Keratinocyte (primary cell): ENCODE results near the gene AQP2. TPM values are rescaled to one million over a fixed set of nuclear protein-coding genes. Genes with fewer than 3 reads are reported as not detected.

Experiments
- DNase-seq: peaks from one replicate; pipeline ENCODE4 v3.0.0-alpha.2; 2011; ENCODE audit warnings: low read depth, missing footprints, low spot score
- FAIRE-seq: peaks from 2 replicates; lab custom pipeline; 2011; peaks lifted over from hg19 to GRCh38; lab: Jason Lieb, UNC
- H2AFZ ChIP-seq: 2 replicates; pipeline ENCODE4 v1.6.0; 2012; ENCODE audit warnings: low read length, control low read depth, inconsistent platforms; ENCODE audit not compliant: control insufficient read depth
- H3K27ac ChIP-seq: 2 replicates; pipeline ENCODE4 v1.5.1; 2011; ENCODE audit warnings: low read length; ENCODE audit not compliant: control insufficient read depth, insufficient read depth
- H3K27me3 ChIP-seq: 3 replicates; pipeline ENCODE4 v1.6.0; 2011; ENCODE audit warnings: low read length; ENCODE audit not compliant: control insufficient read depth, insufficient read depth; ENCODE audit errors: extremely low read depth
- H3K36me3 ChIP-seq, 2 experiments: 2 replicates in 1 of 2; 3 replicates in 1 of 2; pipeline ENCODE4 v1.5.1; 2011; ENCODE audit warnings: low read length in 2 of 2, mild to moderate bottlenecking in 1 of 2; ENCODE audit not compliant: control insufficient read depth in 2 of 2, insufficient read depth in 2 of 2; ENCODE audit errors: extremely low read depth in 1 of 2
- H3K4me1 ChIP-seq: 3 replicates; pipeline ENCODE4 v1.5.1; 2011; ENCODE audit warnings: low read length; ENCODE audit not compliant: control insufficient read depth, insufficient read depth; ENCODE audit errors: extremely low read depth
- H3K4me2 ChIP-seq: 3 replicates; pipeline ENCODE4 v1.6.0; 2011; ENCODE audit warnings: low read depth, low read length; ENCODE audit not compliant: control insufficient read depth, insufficient read depth; ENCODE audit errors: extremely low read depth
- H3K4me3 ChIP-seq, 3 experiments: fragments of 200-600 bp in 1 of 3; sonication (generic) in 1 of 3; 2 replicates in 2 of 3; 3 replicates in 1 of 3; pipeline ENCODE4 v1.5.1; 2011 to 2016; ENCODE audit warnings: low read length in 3 of 3, mild to moderate bottlenecking in 3 of 3, control low read depth in 2 of 3, inconsistent platforms in 1 of 3, low read depth in 1 of 3, mixed read lengths in 1 of 3, mixed run types in 1 of 3, moderate library complexity in 1 of 3; ENCODE audit not compliant: control insufficient read depth in 2 of 3, insufficient read depth in 2 of 3; ENCODE audit errors: extremely low read depth in 1 of 3
- H3K79me2 ChIP-seq: 2 replicates; pipeline ENCODE4 v1.6.0; 2012; ENCODE audit warnings: low read length; ENCODE audit not compliant: control insufficient read depth, insufficient read depth
- H3K9ac ChIP-seq: 3 replicates; pipeline ENCODE4 v1.6.0; 2011; ENCODE audit warnings: low read length; ENCODE audit not compliant: control insufficient read depth, insufficient read depth; ENCODE audit errors: extremely low read depth
- H3K9me1 ChIP-seq: 3 replicates; pipeline ENCODE4 v1.6.0; 2011; ENCODE audit warnings: low read length; ENCODE audit not compliant: control insufficient read depth, insufficient read depth; ENCODE audit errors: extremely low read depth
- H3K9me3 ChIP-seq: 2 replicates; pipeline ENCODE4 v1.5.1; 2012; ENCODE audit warnings: low read depth, low read length; ENCODE audit not compliant: control insufficient read depth
- H4K20me1 ChIP-seq: 3 replicates; pipeline ENCODE4 v1.6.0; 2011; ENCODE audit warnings: low read length; ENCODE audit not compliant: control insufficient read depth, insufficient read depth; ENCODE audit errors: extremely low read depth
- EZH2 ChIP-seq: IDR thresholded peaks from one replicate; pipeline ENCODE4 v1.6.1; 2012; ENCODE audit warnings: inconsistent platforms, mild to moderate bottlenecking, low read length, moderate library complexity
- dilution Hi-C: fragments of 300-500 bp; cut with MboI; formaldehyde crosslinking; loops from one replicate; pipeline ENCODE4 v1.7.0; 2020; ENCODE audit warnings: low sequenced_read_pairs; ENCODE audit not compliant: extremely low pct_ligation_motif_present
- polyA plus RNA-seq, 5 experiments: library from polyadenylated mRNA; depleted of rRNA in 3 of 5; stranded (reverse) in 3 of 5; stranded (forward) in 1 of 5; unstranded in 1 of 5; fragments of >200 nt; gene quantifications; 1 replicate in 1 of 5; 2 replicates in 3 of 5; 3 replicates in 1 of 5; pipeline versions ENCODE4 v1.2.1 to v1.2.3, GENCODE V29; 2011 to 2012; ENCODE audit warnings: missing spikeins in 2 of 5, low read depth in 1 of 5, low replicate concordance in 1 of 5
- TF ChIP-seq, protein P1 (sequence below), 3 experiments: IDR thresholded peaks in 1 of 3; conservative IDR thresholded peaks in 1 of 3; optimal IDR thresholded peaks in 1 of 3; 2 replicates in 2 of 3; 3 replicates in 1 of 3; pipeline versions ENCODE3 to v1.5.1; 2011; ENCODE audit warnings: low read length in 3 of 3, mild to moderate bottlenecking in 3 of 3, moderate library complexity in 2 of 3, control low read depth in 1 of 3, inconsistent platforms in 1 of 3; ENCODE audit not compliant: insufficient read depth in 2 of 3; ENCODE audit errors: extremely low read depth in 1 of 3

The AQP2 gene
- polyA plus RNA-seq, 1 donor (not counting 4 experiments of a cell fraction or from before 2014, with no cell fraction given): not detected

- no peak for FAIRE-seq
- no peak overlapping the region for H3K27ac ChIP-seq
- H3K9me1 ChIP-seq: no peaks in the 10 kb centered on the region
- peaks cover 1% of the 10 kb centered on the region for H3K4me1 ChIP-seq
- dilution Hi-C loops: no loop called here
- H3K9me3 ChIP-seq: no peaks in the 10 kb centered on the region
- H3K79me2 ChIP-seq: no peaks in the 10 kb centered on the region
- no peak overlapping the region for H2AFZ ChIP-seq
- no peak overlapping the region for H3K9ac ChIP-seq
- H3K4me2 ChIP-seq: no peak overlapping the region
- no peak for DNase-seq
- H3K27me3 ChIP-seq: peaks cover 90% of the 10 kb centered on the region
- TF ChIP-seq, protein P1, sequence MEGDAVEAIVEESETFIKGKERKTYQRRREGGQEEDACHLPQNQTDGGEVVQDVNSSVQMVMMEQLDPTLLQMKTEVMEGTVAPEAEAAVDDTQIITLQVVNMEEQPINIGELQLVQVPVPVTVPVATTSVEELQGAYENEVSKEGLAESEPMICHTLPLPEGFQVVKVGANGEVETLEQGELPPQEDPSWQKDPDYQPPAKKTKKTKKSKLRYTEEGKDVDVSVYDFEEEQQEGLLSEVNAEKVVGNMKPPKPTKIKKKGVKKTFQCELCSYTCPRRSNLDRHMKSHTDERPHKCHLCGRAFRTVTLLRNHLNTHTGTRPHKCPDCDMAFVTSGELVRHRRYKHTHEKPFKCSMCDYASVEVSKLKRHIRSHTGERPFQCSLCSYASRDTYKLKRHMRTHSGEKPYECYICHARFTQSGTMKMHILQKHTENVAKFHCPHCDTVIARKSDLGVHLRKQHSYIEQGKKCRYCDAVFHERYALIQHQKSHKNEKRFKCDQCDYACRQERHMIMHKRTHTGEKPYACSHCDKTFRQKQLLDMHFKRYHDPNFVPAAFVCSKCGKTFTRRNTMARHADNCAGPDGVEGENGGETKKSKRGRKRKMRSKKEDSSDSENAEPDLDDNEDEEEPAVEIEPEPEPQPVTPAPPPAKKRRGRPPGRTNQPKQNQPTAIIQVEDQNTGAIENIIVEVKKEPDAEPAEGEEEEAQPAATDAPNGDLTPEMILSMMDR (optimal IDR thresholded peaks at IDR 0.05 in 1 of 3, IDR thresholded peaks at IDR 0.05 in 1 of 3, conservative IDR thresholded peaks at IDR 0.05 in 1 of 3; ENCODE audit: extremely low read depth in 1 of 3, insufficient read depth in 2 of 3, low read length in 3 of 3): no peak
- TF ChIP-seq EZH2: no peak
- H4K20me1 ChIP-seq: no peaks in the 10 kb centered on the region
- no peaks in the 10 kb centered on the region for H3K36me3 ChIP-seq
- no peak overlapping the region for H3K4me3 ChIP-seq
These were observed 7.0 kb downstream of the AQP2 start for GRCh38 chr12:49957570-49957967.

- no peak for DNase-seq
These were observed 9.3 kb downstream of the AQP2 start for GRCh38 chr12:49959685-49960473.

More at GRCh38 chr12:49959685-49960473, 9.3 kb downstream of the AQP2 start:
- H3K36me3 ChIP-seq: no peaks in the 10 kb centered on the region
- no peaks in the 10 kb centered on the region for H3K9me3 ChIP-seq
- dilution Hi-C loops: no loop called here
- H3K4me1 ChIP-seq: peaks cover 6% of the 10 kb centered on the region
- FAIRE-seq: no peak
- H3K4me3 ChIP-seq: no peak overlapping the region
- TF ChIP-seq, protein P1 (optimal IDR thresholded peaks at IDR 0.05 in 1 of 3, IDR thresholded peaks at IDR 0.05 in 1 of 3, conservative IDR thresholded peaks at IDR 0.05 in 1 of 3; ENCODE audit: extremely low read depth in 1 of 3, insufficient read depth in 2 of 3, low read length in 3 of 3): no peak
- no peak for TF ChIP-seq EZH2
- H2AFZ ChIP-seq: no peak overlapping the region
- no peaks in the 10 kb centered on the region for H3K9me1 ChIP-seq
- H3K27me3 ChIP-seq: peaks cover 90% of the 10 kb centered on the region
- no peak overlapping the region for H3K4me2 ChIP-seq
- H3K79me2 ChIP-seq: no peaks in the 10 kb centered on the region
- no peaks in the 10 kb centered on the region for H4K20me1 ChIP-seq
- H3K27ac ChIP-seq: no peak overlapping the region
- no peak overlapping the region for H3K9ac ChIP-seq
